Hepatocyte (in vitro differentiated cells): ENCODE data around the gene RAVER1.

Source experiments
- EZH2 ChIP-seq: fragments of 200-600 bp; sonication (generic); IDR thresholded peaks from 2 replicates; pipeline ENCODE4 v1.6.1; 2016; ENCODE audit warnings: antibody characterized with exemption, mild to moderate bottlenecking, borderline replicate concordance
- EZH2phosphoT487 ChIP-seq: fragments of 200-600 bp; sonication (generic); IDR thresholded peaks from one replicate; pipeline ENCODE4 v1.6.1; 2018; ENCODE audit warnings: antibody characterized with exemption, mild to moderate bottlenecking, low read depth, moderate library complexity; ENCODE audit not compliant: unreplicated experiment, severe bottlenecking
- TF ChIP-seq, protein P1 (sequence below): fragments of 200-600 bp; sonication (generic); IDR thresholded peaks from 2 replicates; pipeline ENCODE4 v1.5.1; 2016; ENCODE audit warnings: antibody characterized with exemption, mild to moderate bottlenecking; ENCODE audit not compliant: poor library complexity

DNA sequence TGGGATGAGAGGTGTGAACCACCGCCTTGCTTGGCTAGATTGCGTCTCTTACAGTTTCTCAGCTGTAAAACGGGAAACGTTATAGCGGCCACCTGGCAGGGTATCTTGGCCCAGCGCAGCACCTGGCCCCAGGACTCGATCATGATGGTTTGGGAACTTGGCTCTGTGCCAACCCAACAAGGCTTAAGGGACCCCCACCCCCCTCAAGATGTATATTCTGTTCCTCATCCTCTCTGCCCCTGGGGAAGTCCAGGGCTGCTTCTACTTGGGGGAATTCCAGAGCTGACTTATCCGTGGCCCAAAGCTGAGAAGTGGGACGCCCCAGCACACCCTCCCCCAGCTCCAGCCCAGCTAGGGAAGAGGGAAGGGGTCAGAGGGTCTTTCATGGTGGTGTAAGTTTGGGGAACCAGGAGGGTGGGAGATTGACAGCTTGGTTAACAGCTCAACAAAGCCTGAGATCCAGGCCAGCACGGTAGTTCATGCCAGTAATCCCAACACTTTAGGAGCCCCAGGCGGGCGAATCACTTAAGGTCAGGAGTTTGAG is 61.7 kb downstream of the RAVER1 start:
- TF ChIP-seq, protein P1, sequence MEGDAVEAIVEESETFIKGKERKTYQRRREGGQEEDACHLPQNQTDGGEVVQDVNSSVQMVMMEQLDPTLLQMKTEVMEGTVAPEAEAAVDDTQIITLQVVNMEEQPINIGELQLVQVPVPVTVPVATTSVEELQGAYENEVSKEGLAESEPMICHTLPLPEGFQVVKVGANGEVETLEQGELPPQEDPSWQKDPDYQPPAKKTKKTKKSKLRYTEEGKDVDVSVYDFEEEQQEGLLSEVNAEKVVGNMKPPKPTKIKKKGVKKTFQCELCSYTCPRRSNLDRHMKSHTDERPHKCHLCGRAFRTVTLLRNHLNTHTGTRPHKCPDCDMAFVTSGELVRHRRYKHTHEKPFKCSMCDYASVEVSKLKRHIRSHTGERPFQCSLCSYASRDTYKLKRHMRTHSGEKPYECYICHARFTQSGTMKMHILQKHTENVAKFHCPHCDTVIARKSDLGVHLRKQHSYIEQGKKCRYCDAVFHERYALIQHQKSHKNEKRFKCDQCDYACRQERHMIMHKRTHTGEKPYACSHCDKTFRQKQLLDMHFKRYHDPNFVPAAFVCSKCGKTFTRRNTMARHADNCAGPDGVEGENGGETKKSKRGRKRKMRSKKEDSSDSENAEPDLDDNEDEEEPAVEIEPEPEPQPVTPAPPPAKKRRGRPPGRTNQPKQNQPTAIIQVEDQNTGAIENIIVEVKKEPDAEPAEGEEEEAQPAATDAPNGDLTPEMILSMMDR: no peak
- no peak for TF ChIP-seq EZH2
- no peak for TF ChIP-seq EZH2phosphoT487
